H1 (cell line): ENCODE data around the gene NME3. TPM values are rescaled to one million over a fixed set of nuclear protein-coding genes. Genes with fewer than 3 reads are reported as not detected.

Source experiments
- CTCF ChIA-PET: fragments of 300-600 bp; sonication (Branson Sonifier 250); formaldehyde crosslinking; loops from one replicate; lab custom pipeline; 2021; ENCODE audit not compliant: partially characterized antibody; lab: Charles Lee
- POLR2A ChIA-PET: fragments of 300-600 bp; sonication (Branson Sonifier 250); formaldehyde crosslinking; loops from one replicate; lab custom pipeline; 2021; ENCODE audit warnings: inconsistent platforms; ENCODE audit not compliant: partially characterized antibody; lab: Charles Lee
- DNase-seq, 2 experiments: peaks; one replicate each; pipeline versions ENCODE4 v3.0.0 to v3.0.0-alpha.2; 2010 to 2022; ENCODE audit warnings: low spot score in 2 of 2, low read depth in 1 of 2, mixed read lengths in 1 of 2
- FAIRE-seq: peaks from 2 replicates; lab custom pipeline; 2011; peaks lifted over from hg19 to GRCh38; lab: Jason Lieb, UNC
- H2AFZ ChIP-seq: 2 replicates; pipeline ENCODE4 v1.8.1; 2012; ENCODE audit warnings: low read length, inconsistent platforms
- H2AK5ac ChIP-seq: 2 replicates; pipeline ENCODE4 v1.6.1; 2013; ENCODE audit warnings: low read depth, low read length
- H2BK120ac ChIP-seq: replicated peaks from 2 replicates; pipeline ENCODE3; 2013; ENCODE audit warnings: low read depth, low read length, inconsistent platforms
- H2BK12ac ChIP-seq: 2 replicates; pipeline ENCODE4 v1.6.1; 2013; ENCODE audit warnings: low read depth, low read length
- H2BK15ac ChIP-seq: 2 replicates; pipeline ENCODE4 v1.6.1; 2013; ENCODE audit warnings: low read length
- H2BK20ac ChIP-seq: 2 replicates; pipeline ENCODE4 v1.6.1; 2013; ENCODE audit warnings: low read length
- H2BK5ac ChIP-seq: 2 replicates; pipeline ENCODE4 v1.6.1; 2013; ENCODE audit warnings: low read depth, low read length
- H3K14ac ChIP-seq: 2 replicates; pipeline ENCODE4 v1.6.1; 2013; ENCODE audit warnings: inconsistent platforms; ENCODE audit not compliant: insufficient read length
- H3K18ac ChIP-seq: 2 replicates; pipeline ENCODE4 v1.6.1; 2013; ENCODE audit warnings: low read length; ENCODE audit errors: extremely low read depth
- H3K23ac ChIP-seq: 2 replicates; pipeline ENCODE4 v1.6.1; 2013; ENCODE audit warnings: inconsistent platforms; ENCODE audit not compliant: insufficient read length
- H3K23me2 ChIP-seq: 2 replicates; pipeline ENCODE4 v1.6.1; 2013; ENCODE audit warnings: low read depth, low read length
- H3K27ac ChIP-seq: 2 replicates; pipeline ENCODE4 v1.6.1; 2011; ENCODE audit warnings: low read depth, low read length, inconsistent platforms
- H3K27me3 ChIP-seq, 4 experiments: replicated peaks in 1 of 4; 1 replicate in 1 of 4; 2 replicates in 3 of 4; pipeline versions ENCODE4 v1.6.1 to v1.8.1; 2011 to 2013; ENCODE audit warnings: low read length in 3 of 4, mild to moderate bottlenecking in 3 of 4, inconsistent platforms in 2 of 4, mixed read lengths in 2 of 4, moderate library complexity in 1 of 4; ENCODE audit not compliant: control insufficient read depth in 3 of 4, insufficient read depth in 3 of 4; ENCODE audit errors: extremely low read depth in 1 of 4
- H3K36me3 ChIP-seq, 4 experiments: 2 replicates each; pipeline versions ENCODE4 v1.6.1 to v1.8.1; 2011 to 2013; ENCODE audit warnings: mild to moderate bottlenecking in 4 of 4, low read length in 3 of 4, moderate library complexity in 2 of 4, control low read depth in 1 of 4, inconsistent platforms in 1 of 4; ENCODE audit not compliant: insufficient read depth in 4 of 4, control insufficient read depth in 2 of 4
- H3K4ac ChIP-seq: replicated peaks from 2 replicates; pipeline ENCODE3; 2013; ENCODE audit warnings: low read length, low read depth, mixed read lengths, inconsistent platforms; ENCODE audit not compliant: insufficient read length
- H3K4me1 ChIP-seq, 4 experiments: replicated peaks in 1 of 4; 1 replicate in 1 of 4; 2 replicates in 3 of 4; pipeline versions ENCODE4 v1.6.1 to v1.8.1; 2011 to 2013; ENCODE audit warnings: low read length in 3 of 4, inconsistent platforms in 2 of 4, mixed read lengths in 1 of 4; ENCODE audit not compliant: insufficient read depth in 4 of 4, control insufficient read depth in 3 of 4
- H3K4me2 ChIP-seq, 2 experiments: 2 replicates each; pipeline versions ENCODE4 v1.6.1 to v1.8.1; 2011 to 2013; ENCODE audit warnings: low read depth in 2 of 2, low read length in 2 of 2, control low read depth in 1 of 2, inconsistent platforms in 1 of 2, mild to moderate bottlenecking in 1 of 2; ENCODE audit not compliant: insufficient read depth in 1 of 2
- H3K4me3 ChIP-seq, 4 experiments: fragments of 200-600, 300-600 bp in 1 of 4; sonication (generic), shearing (Covaris generic), sonication (Bioruptor Twin) in 1 of 4; 2 replicates each; pipeline versions ENCODE4 v1.5.1 to v1.8.1; 2011 to 2016; ENCODE audit warnings: low read length in 4 of 4, low read depth in 3 of 4, control low read depth in 2 of 4, inconsistent platforms in 2 of 4, mild to moderate bottlenecking in 2 of 4, mixed read lengths in 1 of 4, moderate library complexity in 1 of 4; ENCODE audit not compliant: insufficient read depth in 2 of 4; ENCODE audit errors: extremely low read depth in 1 of 4
- H3K56ac ChIP-seq: replicated peaks from 2 replicates; pipeline ENCODE3; 2013; ENCODE audit warnings: low read depth, mild to moderate bottlenecking, mixed read lengths, low read length, inconsistent platforms; ENCODE audit not compliant: insufficient read length
- H3K79me1 ChIP-seq: 2 replicates; pipeline ENCODE4 v1.6.1; 2013; ENCODE audit warnings: low read depth, low read length, control low read depth
- H3K79me2 ChIP-seq, 2 experiments: 2 replicates each; pipeline versions ENCODE4 v1.6.1 to v1.8.1; 2012 to 2013; ENCODE audit warnings: low read length in 2 of 2, mild to moderate bottlenecking in 2 of 2, inconsistent platforms in 1 of 2; ENCODE audit not compliant: insufficient read depth in 2 of 2, control insufficient read depth in 1 of 2
- H3K9ac ChIP-seq, 4 experiments: replicated peaks in 1 of 4; 1 replicate in 1 of 4; 2 replicates in 3 of 4; pipeline versions ENCODE4 v1.6.1 to v1.8.1; 2011 to 2013; ENCODE audit warnings: low read depth in 3 of 4, low read length in 3 of 4, control low read depth in 2 of 4, mild to moderate bottlenecking in 2 of 4, moderate library complexity in 2 of 4, inconsistent platforms in 1 of 4; ENCODE audit errors: extremely low read depth in 1 of 4
- H3K9me3 ChIP-seq, 2 experiments: 2 replicates each; pipeline versions ENCODE4 v1.6.1 to v1.8.1; 2012 to 2013; ENCODE audit warnings: mild to moderate bottlenecking in 2 of 2, moderate library complexity in 2 of 2, control low read depth in 1 of 2, inconsistent platforms in 1 of 2, low read depth in 1 of 2, low read length in 1 of 2, mixed read lengths in 1 of 2; ENCODE audit not compliant: insufficient read depth in 2 of 2
- H4K20me1 ChIP-seq, 2 experiments: replicated peaks in 1 of 2; 2 replicates each; pipeline versions ENCODE3 to v1.8.1; 2011 to 2013; ENCODE audit warnings: inconsistent platforms in 2 of 2, low read length in 2 of 2, mild to moderate bottlenecking in 1 of 2; ENCODE audit not compliant: insufficient read depth in 2 of 2, control insufficient read depth in 1 of 2
- H4K5ac ChIP-seq: 2 replicates; pipeline ENCODE4 v1.6.1; 2013; ENCODE audit warnings: low read length, low read depth, mixed read lengths, inconsistent platforms; ENCODE audit not compliant: insufficient read length
- H4K8ac ChIP-seq: 2 replicates; pipeline ENCODE4 v1.8.0; 2013; ENCODE audit warnings: mild to moderate bottlenecking, moderate library complexity, low read length, inconsistent platforms; ENCODE audit not compliant: insufficient read depth; ENCODE audit errors: extremely low read depth
- H4K91ac ChIP-seq: replicated peaks from 2 replicates; pipeline ENCODE3; 2013; ENCODE audit warnings: low read length, mixed read lengths, inconsistent platforms; ENCODE audit not compliant: insufficient read length
- BACH1 ChIP-seq: IDR thresholded peaks from 2 replicates; pipeline ENCODE4 v1.6.1; 2012; ENCODE audit warnings: low read length, improper control_type of control experiment
- CBX8 ChIP-seq: fragments of 300-800, 300-1000 bp; sonication (generic); IDR thresholded peaks from 2 replicates; pipeline ENCODE4 v1.7.1; 2016; ENCODE audit warnings: low read depth, low read length, borderline replicate concordance
- CHD2 ChIP-seq: IDR thresholded peaks from 2 replicates; pipeline ENCODE4 v1.6.1; 2012; ENCODE audit warnings: low read length, improper control_type of control experiment
- CTCF ChIP-seq, 3 experiments: IDR thresholded peaks; 1 replicate in 2 of 3; 2 replicates in 1 of 3; pipeline versions ENCODE4 v1.5.1 to v1.6.1; 2011; ENCODE audit warnings: low read length in 3 of 3, mild to moderate bottlenecking in 3 of 3, inconsistent platforms in 2 of 3, low read depth in 1 of 3, moderate library complexity in 1 of 3; ENCODE audit not compliant: insufficient read depth in 1 of 3; ENCODE audit errors: control extremely low read depth in 1 of 3
- E2F6 ChIP-seq: IDR thresholded peaks from 2 replicates; pipeline ENCODE4 v1.6.1; 2012; ENCODE audit warnings: inconsistent platforms
- GABPA ChIP-seq: IDR thresholded peaks from 2 replicates; pipeline ENCODE4 v1.6.1; 2011; ENCODE audit warnings: mild to moderate bottlenecking, low read length, moderate library complexity, borderline replicate concordance; ENCODE audit not compliant: insufficient read depth
- HDAC6 ChIP-seq: IDR thresholded peaks from one replicate; pipeline ENCODE4 v1.7.1; 2012; ENCODE audit warnings: low read depth, mild to moderate bottlenecking, inconsistent platforms, low read length, moderate library complexity
- MAX ChIP-seq: IDR thresholded peaks from 2 replicates; pipeline ENCODE4 v1.6.1; 2012; ENCODE audit warnings: inconsistent platforms
- SP2 ChIP-seq: IDR thresholded peaks from 2 replicates; pipeline ENCODE4 v1.6.1; 2012; ENCODE audit warnings: mild to moderate bottlenecking, low read length, inconsistent platforms
- TAF7 ChIP-seq: optimal IDR thresholded peaks from 2 replicates; pipeline ENCODE3; 2011; ENCODE audit warnings: low read depth, mild to moderate bottlenecking, inconsistent platforms, low read length, moderate library complexity, borderline replicate concordance
- ZNF274 ChIP-seq: IDR thresholded peaks from 2 replicates; pipeline ENCODE4 v1.7.0; 2012; ENCODE audit warnings: low read length, borderline replicate concordance; ENCODE audit errors: extremely low read depth
- WGBS, 2 experiments: shearing (Covaris generic) in 1 of 2; methylation state at CpG; one replicate each; pipeline versions ENCODE4 v1.1.6 to v1.1.7; 2013 to 2015; ENCODE audit warnings: low lambda C conversion rate in 2 of 2, mixed read lengths in 2 of 2, inconsistent platforms in 1 of 2, low coverage in 1 of 2, missing lambda C conversion rate in 1 of 2; ENCODE audit not compliant: insufficient replicate concordance in 2 of 2, insufficient coverage in 1 of 2, insufficient read length in 1 of 2; ENCODE audit errors: extremely low coverage in 1 of 2, missing lambda C conversion rate in 1 of 2; 5-methylcytosine and 5-hydroxymethylcytosine counted together
- polyA plus RNA-seq, 7 experiments: library from polyadenylated mRNA; depleted of rRNA in 3 of 7; stranded (reverse) in 5 of 7; unstranded in 2 of 7; fragments of >200 nt in 5 of 7; fragments of 200-250 nt in 2 of 7; gene quantifications; 1 replicate in 5 of 7; 2 replicates in 1 of 7; 4 replicates in 1 of 7; pipeline versions ENCODE4 v1.2.1 to v1.2.3, GENCODE V29; 2011 to 2013; ENCODE audit warnings: missing spikeins in 2 of 7, mixed read lengths in 2 of 7
- total RNA-seq: library from RNA; stranded (reverse); fragmentation: NEBNext Ultra II Directional; extraction: Animal tissue kit (Norgen Biotek cat#: 25700); gene quantifications from 2 replicates; pipeline ENCODE4 v1.2.1, GENCODE V29; 2021

NME3 gene
- total and polyA plus RNA-seq, 2 of the 8 experiments (the other 6 are each of a cell fraction or from before 2014, with no cell fraction given): 72.5 to 163 TPM

GRCh38 chr16:1800701-1801100, 29.4 kb upstream of the NME3 start:
- Histone ChIP-seq H3K18ac (no peak overlapping the region), H2AK5ac (no peak overlapping the region), H4K8ac (no peak overlapping the region), H2AFZ (no peak overlapping the region), H3K23me2 (no peaks in the 10 kb centered on the region), H2BK20ac (no peak overlapping the region), H3K56ac (no peak overlapping the region), H3K4me2 (no peak overlapping the region), H4K91ac (no peak overlapping the region), H3K23ac (no peak overlapping the region), H3K4me3 (no peak overlapping the region), H3K9ac (no peak overlapping the region), H3K36me3 (no peaks in the 10 kb centered on the region), H2BK12ac (no peak overlapping the region), H2BK15ac (no peak overlapping the region), H3K4ac (no peak overlapping the region), H3K27me3 (no peaks in the 10 kb centered on the region), H4K5ac (no peak overlapping the region), H3K9me3 (peaks cover 29 to 35% of the 10 kb centered on the region in 2 experiments), H2BK120ac (no peak overlapping the region), H3K79me2 (no peaks in the 10 kb centered on the region), H3K14ac (no peak overlapping the region), H3K79me1 (no peaks in the 10 kb centered on the region), H3K4me1 (no peaks in the 10 kb centered on the region), H3K27ac (no peak overlapping the region), H4K20me1 (no peaks in the 10 kb centered on the region), H2BK5ac (no peak overlapping the region)
- DNase-seq: no peak
- ChIA-PET POLR2A (interaction anchor here (1.5 kb wide), 1 partner anchor 26 kb away, joined by 3 read pairs; the partner anchor contains the start of genes FAHD1 and HAGH), CTCF (interaction anchor here (0.7 kb wide), 1 partner anchor 123 kb away, joined by 3 read pairs; no protein-coding TSS in a partner anchor)
- no peak for FAIRE-seq
- WGBS, 2 experiments: 84% methylated on average over 10 of the region's 10 CpGs; no CpG with 5 or more reads in 1 of the 2 experiments
- TF ChIP-seq GABPA (no peak), E2F6 (no peak), SP2 (no peak), CHD2 (no peak), MAX (no peak), CTCF (IDR thresholded peaks at IDR 0.05; ENCODE audit: control extremely low read depth in 1 of 3, insufficient read depth in 1 of 3, low read depth in 1 of 3, low read length in 3 of 3) (no peak), CBX8 (no peak), TAF7 (no peak), BACH1 (no peak), HDAC6 (no peak), ZNF274 (no peak)
